GM11168 (cell line): ENCODE results near the gene DAPP1.
"Not testable (repeated sequence)": the region's sequence is repeated elsewhere in the genome, so short reads cannot be mapped to it uniquely, and the experiment has no call there.

ENCODE experiments used
- in situ Hi-C: fragments of 300-500 bp; cut with MboI; formaldehyde crosslinking; loops from one replicate; pipeline ENCODE4 v1.12.0; 2022; ENCODE audit warnings: low sequenced_read_pairs; ENCODE audit not compliant: unreplicated experiment

DAPP1 gene, protein sequence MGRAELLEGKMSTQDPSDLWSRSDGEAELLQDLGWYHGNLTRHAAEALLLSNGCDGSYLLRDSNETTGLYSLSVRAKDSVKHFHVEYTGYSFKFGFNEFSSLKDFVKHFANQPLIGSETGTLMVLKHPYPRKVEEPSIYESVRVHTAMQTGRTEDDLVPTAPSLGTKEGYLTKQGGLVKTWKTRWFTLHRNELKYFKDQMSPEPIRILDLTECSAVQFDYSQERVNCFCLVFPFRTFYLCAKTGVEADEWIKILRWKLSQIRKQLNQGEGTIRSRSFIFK

DNA sequence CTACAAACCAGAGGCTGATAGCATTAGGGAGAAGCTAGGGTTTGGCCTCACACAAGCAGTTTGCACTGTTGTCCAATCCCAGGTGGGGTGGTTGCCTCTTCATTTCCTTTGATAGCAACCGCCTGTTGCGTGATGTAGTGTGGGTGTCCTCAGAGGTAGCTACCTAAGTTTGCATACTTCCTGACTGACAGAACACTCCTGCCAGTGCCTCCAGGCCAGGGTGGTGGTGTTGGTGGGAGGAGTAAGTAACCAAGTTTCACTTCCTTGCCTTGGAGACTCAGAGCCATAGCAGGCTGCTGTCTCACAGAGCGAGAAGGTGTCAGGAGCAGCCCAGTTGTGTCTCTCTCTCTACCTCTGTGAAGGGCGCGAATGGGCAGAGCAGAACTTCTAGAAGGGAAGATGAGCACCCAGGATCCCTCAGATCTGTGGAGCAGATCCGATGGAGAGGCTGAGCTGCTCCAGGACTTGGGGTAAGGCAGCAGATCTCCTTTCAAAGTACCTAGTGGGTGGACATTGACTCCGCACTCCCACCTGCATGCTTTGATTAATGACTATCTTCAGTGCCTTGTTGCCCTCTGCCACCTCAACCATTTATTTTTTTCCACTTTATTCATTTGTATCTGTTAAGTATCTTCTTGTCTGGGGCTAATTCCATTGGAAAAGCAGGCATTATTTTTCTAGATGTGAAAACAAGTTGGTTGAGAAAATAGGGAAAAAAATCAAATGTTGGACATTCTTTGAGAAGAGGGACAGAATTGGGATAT lies at the start of gene DAPP1:
Gene DAPP1, plus strand, starts transcription at position 283 of the 764 bp plus-strand sequence. Its CDS starts 87 bp downstream, at position 370.
- in situ Hi-C loops = no loop called here

DNA sequence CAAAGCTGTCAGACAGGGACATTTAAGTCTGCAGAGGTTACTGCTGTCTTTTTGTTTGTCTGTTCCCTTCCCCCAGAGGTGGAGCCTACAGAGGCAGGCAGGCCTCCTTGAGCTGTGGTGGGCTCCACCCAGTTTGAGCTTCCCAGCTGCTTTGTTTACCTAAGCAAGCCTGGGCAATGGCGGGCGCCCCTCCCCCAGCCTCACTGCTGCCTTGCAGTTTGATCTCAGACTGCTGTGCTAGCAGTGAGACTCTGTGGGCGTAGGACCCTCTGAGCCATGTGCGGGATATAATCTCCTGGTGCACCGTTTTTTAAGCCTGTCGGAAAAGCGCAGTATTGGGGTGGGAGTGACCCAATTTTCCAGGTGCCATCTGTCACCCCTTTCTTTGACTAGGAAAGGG lies 45.8 kb upstream of the DAPP1 start:
- in situ Hi-C loops = not testable (repeated sequence)

DNA sequence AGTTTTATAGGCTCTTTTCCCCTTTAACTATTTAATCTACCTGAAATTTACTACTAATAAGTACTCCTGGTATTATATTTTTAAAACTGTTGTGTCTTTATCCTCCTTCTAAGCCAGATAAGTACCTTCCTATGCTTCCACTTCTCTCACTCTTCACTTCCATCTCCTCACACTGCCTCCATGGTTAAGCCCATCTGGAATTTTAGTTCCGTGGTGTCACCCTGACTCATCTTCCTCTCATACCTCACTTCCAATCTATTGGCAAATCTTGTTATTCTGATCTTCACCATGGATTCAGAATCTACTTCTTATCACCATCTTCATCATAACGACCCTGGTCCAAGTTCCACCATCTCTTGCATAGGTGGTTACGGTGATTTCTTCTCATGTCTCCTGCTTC lies 32.7 kb upstream of the DAPP1 start:
- in situ Hi-C loops = no loop called here

DNA sequence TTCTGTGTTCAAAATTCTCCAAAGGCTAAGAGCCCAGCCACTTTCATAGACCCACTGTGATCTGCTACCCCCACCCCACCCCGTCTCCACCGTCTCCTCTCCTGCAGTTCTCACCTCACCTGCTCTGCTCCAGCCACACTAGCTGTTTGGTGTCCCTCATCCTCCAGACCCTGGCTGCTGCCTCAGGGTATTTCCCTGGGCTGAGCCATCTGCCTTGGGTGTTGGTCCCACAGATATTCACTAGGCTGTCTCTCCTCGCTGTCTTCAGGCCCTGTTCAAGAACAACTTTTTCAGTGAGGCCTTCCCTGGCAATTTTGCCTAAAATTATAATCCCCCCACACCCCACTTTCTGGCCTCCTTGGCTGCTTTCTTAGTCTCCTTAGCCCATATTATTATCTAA lies 31.8 kb upstream of the DAPP1 start:
- in situ Hi-C loops = no loop called here

DNA sequence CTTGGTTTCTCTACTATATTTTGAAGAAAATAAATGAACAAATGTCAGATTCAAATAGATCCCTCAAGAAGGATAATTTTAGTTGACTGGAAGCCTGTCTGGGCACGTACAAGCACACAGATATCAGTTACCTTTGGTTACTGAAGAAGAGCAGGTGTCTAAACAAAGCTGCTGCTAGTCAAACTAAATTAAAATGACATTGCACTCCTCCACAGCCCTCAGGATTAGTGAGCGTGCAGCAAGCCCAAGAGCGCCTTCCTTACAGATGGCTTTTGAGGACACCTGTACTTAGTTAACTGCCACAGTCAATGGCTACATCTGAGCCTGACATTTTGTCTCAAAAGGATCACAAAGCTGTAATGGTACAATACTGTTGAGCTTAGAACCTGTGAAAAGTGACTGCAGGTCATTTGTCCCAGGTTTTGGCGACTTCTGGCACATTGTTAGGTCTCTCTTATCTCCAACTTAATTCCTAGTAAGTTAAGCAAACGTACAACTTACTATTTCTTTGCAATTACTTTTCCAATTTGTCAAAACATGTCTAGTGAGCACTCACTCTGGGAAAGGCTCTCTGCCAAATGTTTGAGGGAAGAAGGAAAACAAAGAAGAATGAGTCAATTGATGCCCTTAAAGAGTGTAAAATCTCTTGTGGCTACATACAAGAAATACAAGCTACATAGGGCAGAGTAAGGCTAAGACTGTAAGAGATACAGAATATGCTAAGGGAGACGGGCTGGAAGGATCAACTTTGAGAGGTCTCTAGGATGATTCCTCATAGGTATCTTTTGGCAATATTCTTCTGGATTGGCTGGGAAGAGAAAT lies 25.6 kb upstream of the DAPP1 start:
- in situ Hi-C loops = no loop called here

DNA sequence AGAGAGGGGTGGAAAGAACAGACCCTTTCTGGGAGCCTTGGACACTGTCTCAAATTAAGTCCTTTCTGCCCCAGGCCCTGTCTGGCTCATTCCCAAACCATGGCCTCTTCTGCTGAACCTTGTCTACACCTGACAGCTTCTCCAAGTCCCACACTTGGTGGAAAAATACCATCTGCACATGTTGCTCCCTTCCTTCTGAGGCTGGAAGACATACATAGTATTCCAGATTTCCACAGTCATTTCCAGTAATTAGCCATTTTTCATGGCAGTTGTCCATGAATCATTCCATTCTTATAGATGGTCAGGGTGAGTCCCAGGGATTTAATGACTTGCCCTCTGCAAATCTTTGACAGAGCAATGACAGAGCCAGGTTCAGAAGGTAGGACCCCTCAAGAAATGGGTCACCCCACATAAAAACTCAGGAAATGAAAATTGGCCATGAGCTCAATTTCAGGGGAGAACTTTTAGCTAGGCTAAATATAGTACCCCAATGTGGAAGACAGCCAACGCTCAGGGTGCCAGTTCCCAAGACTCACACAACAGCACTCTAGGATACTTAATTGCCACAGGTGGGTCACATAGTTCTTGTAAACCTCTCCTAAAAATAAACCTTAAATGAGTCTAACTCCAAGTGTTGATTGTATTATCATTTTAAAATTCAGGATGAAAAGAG lies 16.2 kb upstream of the DAPP1 start:
- in situ Hi-C loops = loop anchor here (10.0 kb wide), 1 partner anchor 236 kb away; the partner anchor contains the start of gene TRMT10A

DNA sequence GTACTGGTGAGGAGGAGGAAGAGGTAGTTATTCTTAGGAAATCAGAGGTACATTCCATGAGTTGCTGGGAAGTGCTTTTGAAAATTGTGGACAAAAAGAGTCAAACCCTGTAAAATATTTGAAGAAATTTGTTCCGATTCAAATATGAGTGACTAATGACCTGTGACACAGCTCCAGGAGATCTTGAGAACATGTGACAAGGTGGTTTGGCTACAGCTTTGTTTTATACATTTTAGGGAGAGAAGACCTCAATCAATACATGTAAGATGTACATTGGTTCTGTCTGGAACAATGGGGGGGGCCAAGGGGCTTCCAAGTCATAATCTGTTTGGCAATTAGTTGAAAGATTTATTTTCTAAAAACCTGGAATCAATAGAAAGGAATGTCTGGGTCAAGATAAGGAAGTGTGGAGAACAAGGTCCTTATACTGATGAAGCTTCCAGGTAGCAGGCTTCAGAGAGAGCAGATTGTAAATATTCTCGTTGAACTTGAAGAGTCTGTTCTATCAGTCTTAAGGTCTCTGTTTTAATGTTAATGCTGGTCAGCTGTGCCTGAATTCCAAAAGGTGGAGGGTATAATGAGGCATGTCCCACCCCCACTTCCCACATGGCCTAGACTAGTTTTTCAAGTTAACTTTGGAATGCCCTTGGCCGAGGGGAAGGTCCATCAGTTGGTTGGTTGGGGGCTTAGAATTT lies 15.5 kb upstream of the DAPP1 start:
- in situ Hi-C loops = loop anchor here (10.0 kb wide), 1 partner anchor 236 kb away; the partner anchor contains the start of gene TRMT10A

DNA sequence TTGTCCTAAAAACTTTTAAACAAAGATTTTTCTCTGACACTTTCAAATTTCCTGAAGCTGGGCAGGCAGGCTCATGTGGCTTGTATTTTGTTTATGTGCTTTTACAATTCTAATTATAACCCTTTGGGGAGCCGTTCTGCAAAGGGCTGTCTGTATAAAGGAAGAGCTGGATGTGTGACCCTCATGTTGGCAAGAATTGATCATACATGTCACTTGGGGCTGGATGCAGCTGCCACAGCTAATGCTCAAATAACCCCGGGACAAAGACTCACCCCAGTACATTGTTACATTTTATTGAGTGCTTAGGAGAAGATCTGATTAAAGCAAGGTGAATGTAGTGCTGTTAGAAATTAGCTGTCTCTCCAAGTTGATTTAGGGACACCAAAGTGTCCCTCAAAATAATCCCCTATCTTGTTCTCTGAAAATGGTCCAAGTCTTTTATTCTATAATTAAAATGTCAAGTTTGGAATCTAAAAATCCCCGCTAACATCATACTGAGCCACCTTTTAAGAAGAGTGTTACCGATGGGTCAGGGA lies 13.0 kb upstream of the DAPP1 start:
- in situ Hi-C loops = loop anchor here (10.0 kb wide), 1 partner anchor 239 kb away; the partner anchor contains the start of gene TRMT10A

DNA sequence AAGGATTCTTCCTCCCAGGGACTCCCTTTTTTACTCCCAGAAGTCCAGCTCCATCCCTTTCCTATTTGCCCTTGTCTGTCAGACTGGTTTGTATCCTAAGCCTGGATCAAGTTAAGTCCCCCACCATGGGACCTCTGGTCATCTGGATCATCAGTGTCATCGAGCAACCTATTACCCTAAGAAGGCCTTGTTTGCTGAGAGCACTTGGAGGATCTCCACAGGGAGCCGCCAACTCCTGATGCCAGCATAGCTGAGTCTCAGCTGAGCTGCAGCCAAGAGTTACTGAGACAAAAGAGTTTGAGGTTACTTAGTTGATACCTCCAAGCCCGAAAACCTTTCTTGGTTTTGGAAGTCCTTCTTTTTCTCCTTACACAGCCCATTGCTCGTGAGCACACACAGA lies 10.1 kb upstream of the DAPP1 start:
- in situ Hi-C loops = loop anchor here (10.0 kb wide), 1 partner anchor 242 kb away; the partner anchor contains the start of gene TRMT10A

DNA sequence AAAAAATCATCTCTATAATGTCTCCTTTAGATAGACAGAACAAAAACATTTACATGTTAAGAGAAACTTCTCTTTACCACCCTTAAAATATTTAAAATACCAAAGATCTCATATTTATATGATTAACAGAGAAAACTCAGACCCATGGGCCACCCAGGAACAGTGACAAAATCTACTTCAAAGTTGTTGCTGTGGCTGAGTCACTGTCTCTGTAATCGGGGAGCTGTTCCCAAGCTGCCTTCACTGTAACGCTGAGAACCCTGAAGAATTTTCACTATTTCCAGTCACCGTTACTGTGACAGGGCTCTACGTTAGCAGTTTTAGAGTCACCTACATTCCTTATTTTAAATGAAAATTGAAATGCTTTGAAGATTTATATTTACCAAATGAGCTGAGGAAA lies 9.0 kb upstream of the DAPP1 start:
- in situ Hi-C loops = loop anchor here (10.0 kb wide), 1 partner anchor 243 kb away; the partner anchor contains the start of gene TRMT10A

DNA sequence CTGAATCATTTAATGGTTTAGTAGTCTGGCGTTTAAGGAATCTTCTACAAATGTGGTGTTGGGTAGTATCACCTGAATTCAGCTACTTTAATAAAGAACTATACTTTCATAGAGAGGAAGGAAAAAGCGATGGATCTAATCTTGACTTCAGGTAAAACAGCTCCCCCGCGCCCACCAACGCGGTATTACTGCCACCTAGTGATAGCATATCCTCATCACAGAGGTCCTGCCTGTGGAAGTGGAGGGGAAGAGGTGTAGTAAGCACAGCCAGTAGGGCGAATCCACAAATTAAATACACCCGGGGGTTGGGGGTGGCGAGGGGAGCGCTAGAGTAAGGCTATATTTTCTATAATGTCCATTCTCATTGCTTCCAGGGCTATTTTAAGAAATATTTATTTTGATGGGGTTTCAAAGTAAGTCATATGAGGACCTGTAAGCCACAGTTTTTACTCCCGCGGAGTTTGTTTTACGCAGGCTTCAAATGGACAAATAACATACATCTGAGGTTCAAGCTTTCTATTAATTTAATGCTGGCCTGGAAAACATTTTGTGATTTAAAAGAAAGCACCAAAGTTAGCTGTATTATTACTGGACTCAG lies 8.3 kb upstream of the DAPP1 start:
- in situ Hi-C loops = loop anchor here (10.0 kb wide), 1 partner anchor 244 kb away; the partner anchor contains the start of gene TRMT10A

DNA sequence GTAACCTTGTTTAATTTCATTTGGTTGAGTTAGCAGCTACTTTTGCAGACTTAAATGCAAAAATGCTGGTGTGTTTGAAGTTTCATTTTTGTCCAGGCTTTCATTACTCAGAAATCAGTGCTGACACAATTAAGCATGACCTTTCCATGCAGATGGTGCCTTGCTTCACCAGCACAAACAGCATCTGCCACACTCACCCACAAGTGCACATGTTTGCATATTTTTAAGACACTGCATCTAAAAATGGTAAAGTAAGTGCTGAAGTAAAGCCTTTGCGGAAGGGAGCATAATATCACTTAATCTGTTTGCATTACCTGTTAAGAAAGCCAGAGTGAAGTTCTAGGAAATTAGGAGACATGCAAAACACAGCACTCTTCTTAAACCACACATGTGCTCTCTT lies 7.3 kb upstream of the DAPP1 start:
- in situ Hi-C loops = loop anchor here (10.0 kb wide), 1 partner anchor 245 kb away; the partner anchor contains the start of gene TRMT10A

DNA sequence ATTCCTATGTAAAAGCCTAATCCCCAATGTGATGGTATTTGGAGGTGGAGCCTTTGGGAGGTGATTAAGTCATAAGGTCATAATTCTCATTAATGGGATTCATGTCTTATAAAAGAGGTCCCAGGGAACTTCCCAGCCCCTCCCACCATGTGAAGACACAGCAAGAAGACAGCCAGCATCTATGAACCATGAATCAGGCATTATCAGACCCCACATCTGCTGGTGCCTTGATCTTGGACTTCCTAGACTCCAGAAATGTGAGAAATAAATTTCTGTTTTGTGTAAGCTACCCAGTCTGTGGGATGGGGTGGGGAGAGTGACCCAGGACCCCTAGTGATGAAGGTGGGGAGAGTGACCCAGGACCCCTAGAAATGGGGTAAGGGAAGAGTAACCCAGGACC lies 6.1 kb upstream of the DAPP1 start:
- in situ Hi-C loops = loop anchor here (5.0 kb wide), 1 partner anchor 77 kb away; no protein-coding TSS in a partner anchor

DNA sequence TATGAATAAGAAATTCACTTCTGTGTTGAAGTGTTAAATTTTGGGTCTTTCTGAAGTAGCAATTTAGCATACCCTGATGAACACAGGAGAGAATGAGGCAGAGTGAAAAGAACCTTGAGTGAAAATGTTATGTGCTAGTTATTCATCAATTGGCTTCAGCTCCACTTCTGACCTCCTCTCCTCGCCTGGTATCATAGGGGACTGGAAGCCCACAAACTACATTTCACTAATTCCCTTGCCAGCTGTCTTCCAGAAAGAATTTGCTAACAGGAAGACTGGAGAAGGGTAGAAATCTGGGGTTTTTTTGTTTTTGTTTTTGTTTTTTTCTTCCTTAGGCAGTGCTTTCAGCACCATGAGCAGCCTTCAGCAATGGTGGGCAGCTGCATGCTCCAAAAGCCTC lies 5.5 kb upstream of the DAPP1 start:
- in situ Hi-C loops = loop anchor here (5.0 kb wide), 1 partner anchor 76 kb away; no protein-coding TSS in a partner anchor

DNA sequence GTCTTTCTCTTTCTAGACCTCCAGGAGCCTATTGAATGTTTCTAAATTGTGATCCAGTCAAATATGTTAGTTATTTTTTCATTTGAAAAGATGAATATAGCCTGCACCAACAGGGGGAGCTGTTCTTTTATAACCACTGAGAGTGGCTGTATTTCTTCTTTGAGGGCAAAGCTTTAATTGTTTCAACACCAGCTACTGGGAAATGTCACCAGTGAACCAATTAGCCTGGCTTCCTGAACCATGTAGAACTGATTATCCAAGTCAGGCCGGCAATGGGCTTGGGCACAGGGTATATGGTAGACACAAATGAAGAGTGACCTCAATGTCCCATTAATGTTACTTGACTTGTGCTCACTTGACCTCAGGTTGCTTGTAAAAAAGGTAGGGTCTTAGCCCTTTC lies 4.8 kb upstream of the DAPP1 start:
- in situ Hi-C loops = loop anchor here (5.0 kb wide), 1 partner anchor 75 kb away; no protein-coding TSS in a partner anchor

DNA sequence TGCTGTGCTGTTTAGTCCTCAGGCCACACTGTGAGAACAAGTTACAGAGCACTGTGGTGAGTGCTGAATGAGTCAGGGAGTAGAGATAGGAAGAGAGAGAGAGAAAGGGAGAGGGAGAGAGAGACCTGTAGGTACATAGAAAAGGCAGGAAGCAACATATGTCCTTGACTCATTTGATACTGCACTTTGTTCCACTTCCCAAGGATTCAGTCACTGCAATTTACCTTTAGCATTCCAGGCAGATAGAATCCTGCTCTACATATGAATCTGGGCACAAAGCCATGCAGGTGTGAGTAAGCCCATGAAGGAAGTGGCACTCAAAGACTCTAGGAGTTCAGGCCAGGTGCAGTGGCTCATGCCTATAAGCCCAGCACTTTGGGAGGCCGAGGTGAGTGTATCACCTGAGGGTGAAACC lies 1.0 kb upstream of the DAPP1 start:
- in situ Hi-C loops = no loop called here

DNA sequence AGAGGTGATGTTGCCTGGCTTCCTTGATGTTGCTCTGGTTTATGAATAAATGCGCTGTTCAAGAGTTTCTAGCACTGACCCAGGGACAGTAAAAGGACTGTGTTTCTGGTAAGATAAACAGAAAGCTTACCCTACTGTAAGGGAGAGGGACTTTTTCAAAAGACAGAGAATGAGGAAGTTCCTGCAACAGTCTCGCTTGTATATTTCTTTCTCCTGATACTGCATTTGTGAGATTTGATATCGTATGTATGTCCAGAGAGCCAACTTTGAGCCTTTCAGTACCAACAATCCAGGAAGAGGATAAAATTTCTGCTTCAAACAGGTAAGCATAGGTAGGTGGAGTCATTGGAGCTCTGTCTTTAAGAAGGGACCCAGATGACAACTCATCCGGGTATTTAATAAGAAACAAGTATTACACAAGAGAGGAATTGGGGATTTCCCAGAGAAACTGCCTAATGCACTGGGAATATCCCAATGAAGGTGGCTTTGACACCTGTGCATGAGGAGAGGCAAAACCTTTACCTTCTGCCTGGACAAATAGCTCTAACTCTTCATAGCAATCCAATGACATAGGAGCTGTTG lies 773 bp downstream of the DAPP1 start:
- in situ Hi-C loops = no loop called here

DNA sequence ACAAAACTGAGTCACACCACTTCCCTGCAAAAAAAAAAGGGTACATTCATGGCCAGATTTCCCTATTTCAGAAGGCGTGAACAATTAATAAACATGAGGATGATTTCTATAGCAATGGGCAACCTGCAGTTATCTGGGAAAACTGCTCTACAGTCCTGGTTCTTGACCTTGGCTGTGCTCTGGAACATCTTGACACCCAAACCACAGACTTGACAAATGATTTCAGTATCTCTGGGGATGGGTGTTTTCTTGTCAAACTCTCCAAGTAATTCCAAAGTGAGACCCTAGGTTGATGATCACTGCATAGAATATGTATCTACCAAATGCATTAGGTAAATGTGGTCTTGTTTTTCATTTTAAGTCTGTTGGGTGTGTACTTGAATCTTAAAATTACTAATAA lies 2.0 kb downstream of the DAPP1 start:
- in situ Hi-C loops = no loop called here
